Activated CD8-positive, alpha-beta memory T cell treated with anti-CD3 and anti-CD28 coated beads, Interleukin-2, amount 50 U/mL, for 4 hours (primary cell): ENCODE results near the gene GAPVD1.
"Not testable (repeated sequence)": the region's sequence is repeated elsewhere in the genome, so short reads cannot be mapped to it uniquely, and the experiment has no call there.

ENCODE experiments used
- DNase-seq: peaks from one replicate; pipeline ENCODE4 v3.0.0-alpha.2; 2020

GAPVD1 gene, protein sequence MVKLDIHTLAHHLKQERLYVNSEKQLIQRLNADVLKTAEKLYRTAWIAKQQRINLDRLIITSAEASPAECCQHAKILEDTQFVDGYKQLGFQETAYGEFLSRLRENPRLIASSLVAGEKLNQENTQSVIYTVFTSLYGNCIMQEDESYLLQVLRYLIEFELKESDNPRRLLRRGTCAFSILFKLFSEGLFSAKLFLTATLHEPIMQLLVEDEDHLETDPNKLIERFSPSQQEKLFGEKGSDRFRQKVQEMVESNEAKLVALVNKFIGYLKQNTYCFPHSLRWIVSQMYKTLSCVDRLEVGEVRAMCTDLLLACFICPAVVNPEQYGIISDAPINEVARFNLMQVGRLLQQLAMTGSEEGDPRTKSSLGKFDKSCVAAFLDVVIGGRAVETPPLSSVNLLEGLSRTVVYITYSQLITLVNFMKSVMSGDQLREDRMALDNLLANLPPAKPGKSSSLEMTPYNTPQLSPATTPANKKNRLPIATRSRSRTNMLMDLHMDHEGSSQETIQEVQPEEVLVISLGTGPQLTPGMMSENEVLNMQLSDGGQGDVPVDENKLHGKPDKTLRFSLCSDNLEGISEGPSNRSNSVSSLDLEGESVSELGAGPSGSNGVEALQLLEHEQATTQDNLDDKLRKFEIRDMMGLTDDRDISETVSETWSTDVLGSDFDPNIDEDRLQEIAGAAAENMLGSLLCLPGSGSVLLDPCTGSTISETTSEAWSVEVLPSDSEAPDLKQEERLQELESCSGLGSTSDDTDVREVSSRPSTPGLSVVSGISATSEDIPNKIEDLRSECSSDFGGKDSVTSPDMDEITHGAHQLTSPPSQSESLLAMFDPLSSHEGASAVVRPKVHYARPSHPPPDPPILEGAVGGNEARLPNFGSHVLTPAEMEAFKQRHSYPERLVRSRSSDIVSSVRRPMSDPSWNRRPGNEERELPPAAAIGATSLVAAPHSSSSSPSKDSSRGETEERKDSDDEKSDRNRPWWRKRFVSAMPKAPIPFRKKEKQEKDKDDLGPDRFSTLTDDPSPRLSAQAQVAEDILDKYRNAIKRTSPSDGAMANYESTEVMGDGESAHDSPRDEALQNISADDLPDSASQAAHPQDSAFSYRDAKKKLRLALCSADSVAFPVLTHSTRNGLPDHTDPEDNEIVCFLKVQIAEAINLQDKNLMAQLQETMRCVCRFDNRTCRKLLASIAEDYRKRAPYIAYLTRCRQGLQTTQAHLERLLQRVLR (N-terminal part only)

DNA sequence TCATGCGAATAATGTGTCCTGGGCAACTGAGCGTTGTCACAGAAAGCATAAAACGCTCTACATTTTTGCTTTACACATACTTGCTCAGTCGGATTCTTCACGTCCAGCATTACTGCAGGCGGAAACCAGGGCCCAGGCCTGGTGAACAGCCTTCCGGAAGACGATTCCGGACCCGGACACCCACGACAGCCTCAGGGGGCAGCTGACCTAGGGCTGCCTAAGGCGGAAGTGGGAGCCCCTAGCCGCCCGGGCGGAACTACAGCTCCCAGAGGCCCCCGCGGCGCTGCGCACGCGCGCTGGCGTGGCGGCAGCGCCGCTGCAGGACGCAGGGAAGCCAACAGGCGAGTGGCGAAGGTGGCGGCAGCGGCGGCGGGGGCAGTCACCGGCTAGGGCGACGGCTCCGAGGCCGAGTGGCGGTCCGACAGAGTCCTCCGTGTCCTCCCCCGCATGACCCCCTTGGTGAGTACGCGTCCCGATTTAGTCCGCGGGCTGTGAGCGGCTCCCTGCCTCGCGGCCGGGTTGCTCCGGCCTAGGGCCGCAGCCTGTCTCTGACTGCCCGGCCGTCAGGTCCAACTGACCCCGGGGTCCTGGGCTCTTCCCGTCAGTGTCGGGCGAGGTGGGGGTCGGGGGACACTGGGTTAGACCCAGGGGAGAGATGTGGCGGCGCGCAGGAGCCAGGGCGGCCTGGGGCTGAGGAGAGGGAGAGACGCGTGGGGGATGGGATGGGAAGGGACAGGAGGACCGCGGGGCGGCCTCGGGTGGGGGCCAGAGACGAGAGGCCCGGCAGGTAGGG is at the start of gene GAPVD1:
TSS of gene GAPVD1 (plus strand) at position 326 of the 793 bp plus-strand sequence. CDS start 37,096 bp downstream, outside the sequence.
- DNase-seq, result peak; percentile 87

DNA sequence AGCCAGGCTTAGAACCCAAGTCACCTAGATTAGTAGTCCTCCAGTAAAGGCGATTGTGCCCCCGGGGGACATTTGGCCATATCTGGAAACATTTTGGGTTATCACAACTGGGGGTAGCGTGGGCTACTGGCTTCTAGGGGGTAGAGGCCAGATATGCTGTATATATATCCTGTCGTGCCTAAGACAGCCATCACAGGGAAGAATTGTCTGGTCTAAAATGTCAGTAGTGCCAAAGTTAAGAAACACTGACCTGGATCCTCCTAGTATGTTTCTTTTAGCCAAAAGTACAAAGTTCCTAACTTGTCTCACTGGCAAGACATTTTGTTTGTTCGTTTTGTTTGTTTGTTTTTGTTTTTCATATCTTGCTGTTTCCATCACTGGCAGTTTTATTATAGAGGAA is 47.4 kb upstream of the GAPVD1 start:
- no peak for DNase-seq

DNA sequence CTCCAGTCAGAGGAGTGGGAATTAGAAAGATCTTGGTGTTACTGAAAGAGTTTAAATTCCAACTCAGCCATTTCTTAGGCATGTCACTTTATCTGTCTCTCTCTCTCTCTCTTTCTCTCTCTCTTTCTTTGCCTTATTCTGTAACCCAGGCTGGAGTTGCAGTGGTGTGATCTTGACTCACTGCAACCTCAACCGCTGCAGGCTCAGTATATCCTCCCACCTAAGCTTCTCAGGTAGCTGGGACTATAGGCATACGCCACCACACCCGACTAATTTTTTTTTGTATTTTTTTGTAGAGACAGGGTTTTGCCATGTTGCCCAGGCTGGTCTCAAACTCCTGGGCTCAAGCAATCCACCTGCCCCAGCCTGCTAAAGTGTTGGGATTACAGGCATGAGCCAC is 43.0 kb upstream of the GAPVD1 start:
- DNase-seq, result no peak

DNA sequence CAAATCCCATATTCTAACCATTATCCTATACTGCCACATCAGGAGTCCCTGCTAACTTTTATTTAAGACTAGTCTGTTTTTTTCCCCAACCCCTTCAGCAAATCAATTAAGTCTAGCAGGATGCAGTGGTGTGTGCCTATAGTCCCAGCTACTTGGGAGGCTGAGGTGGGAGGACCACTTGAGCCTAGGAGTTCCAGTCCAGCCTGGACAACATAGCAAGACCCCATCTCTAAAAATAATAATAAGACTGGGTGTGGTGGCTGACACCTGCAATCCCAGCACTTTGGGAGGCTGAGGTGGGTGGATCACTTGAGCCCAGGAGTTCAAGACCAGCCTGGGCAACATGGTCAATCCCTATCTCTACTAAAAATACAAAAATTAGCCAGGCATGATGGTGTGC is 36.8 kb upstream of the GAPVD1 start:
- DNase-seq, result not testable (repeated sequence)

DNA sequence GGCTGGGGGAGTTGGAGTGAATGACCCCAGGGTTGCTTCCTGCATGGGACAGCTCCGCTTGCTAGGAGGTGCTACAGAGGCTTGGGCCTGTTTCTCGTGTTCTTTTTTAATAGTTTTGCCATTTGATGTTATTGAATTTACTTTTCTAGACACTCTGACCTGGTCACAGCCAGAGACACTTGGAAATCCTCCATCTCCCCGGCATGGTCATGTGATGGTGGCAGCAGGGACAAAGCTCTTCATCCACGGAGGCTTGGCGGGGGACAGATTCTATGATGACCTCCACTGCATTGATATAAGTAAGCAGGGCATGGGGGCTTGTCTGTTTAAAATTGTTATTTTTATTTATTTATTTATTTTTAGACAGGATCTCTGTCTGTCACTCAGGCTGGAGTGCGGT is 33.9 kb upstream of the GAPVD1 start:
- no peak for DNase-seq

DNA sequence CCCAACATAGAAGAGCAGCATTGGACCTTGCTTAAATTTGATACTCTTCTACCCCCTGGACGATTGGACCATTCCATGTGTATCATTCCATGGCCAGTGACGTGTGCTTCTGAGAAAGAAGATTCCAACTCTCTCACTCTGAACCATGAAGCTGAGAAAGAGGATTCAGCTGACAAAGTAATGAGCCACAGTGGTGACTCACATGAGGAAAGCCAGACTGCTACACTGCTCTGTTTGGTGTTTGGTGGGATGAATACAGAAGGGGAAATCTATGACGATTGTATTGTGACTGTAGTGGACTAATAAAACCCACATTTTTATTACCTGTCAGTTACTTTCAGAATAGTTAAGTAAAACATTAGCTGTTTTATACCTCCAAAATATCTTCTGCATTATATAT is 27.9 kb upstream of the GAPVD1 start:
- DNase-seq, result no peak

DNA sequence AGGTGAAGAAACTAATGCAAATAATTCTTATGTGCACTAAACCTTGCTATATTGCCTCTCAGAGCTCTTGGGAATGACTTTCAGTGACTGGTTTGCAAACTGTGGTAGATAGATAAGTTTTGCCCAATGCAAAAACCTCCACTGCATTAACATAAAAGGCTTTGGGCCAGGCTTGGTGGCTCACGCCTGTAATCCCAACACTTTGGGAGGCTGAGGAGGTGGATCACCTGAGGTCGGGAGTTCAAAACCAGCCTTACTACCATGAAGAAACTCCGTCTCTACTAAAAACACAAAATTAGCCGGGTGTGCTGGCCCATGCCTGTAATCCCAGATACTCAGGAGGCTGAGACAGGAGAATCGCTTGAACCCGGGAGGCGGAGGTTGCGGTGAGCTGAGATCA is 27.5 kb upstream of the GAPVD1 start:
- not testable (repeated sequence) for DNase-seq

DNA sequence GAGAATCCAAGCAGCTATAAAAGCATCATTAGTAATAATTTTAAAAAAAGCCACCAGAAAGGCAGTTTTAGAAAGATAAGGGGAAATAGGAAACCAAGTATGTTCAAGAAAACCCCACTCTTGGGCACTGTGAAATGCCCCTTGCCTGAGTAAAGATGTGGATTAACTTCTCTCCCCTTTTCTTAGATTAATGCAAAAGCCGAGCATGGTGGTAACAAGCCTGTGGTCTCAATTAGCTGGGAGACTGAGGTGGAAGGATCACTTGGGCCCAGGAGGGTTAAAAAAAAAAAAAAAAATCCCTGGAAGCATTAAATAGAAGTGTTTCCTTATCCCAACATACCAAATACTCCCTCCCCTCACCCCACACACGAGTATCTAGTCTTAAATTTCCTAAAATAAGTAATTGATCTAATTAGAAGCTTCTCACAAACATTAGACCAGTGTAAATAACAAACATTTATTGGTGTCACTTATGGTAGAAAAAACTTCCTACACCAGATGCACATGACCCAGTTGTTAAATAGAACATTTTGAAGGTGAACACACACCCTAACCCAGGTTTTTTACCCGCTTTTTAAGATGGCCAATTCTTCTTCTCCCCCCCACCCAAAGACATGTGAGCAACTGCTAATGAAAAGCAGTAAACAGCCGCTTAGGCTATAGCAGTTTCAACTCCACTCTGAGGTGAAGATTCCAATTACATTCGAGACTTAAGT is 25.7 kb upstream of the GAPVD1 start:
- DNase-seq, result no peak

DNA sequence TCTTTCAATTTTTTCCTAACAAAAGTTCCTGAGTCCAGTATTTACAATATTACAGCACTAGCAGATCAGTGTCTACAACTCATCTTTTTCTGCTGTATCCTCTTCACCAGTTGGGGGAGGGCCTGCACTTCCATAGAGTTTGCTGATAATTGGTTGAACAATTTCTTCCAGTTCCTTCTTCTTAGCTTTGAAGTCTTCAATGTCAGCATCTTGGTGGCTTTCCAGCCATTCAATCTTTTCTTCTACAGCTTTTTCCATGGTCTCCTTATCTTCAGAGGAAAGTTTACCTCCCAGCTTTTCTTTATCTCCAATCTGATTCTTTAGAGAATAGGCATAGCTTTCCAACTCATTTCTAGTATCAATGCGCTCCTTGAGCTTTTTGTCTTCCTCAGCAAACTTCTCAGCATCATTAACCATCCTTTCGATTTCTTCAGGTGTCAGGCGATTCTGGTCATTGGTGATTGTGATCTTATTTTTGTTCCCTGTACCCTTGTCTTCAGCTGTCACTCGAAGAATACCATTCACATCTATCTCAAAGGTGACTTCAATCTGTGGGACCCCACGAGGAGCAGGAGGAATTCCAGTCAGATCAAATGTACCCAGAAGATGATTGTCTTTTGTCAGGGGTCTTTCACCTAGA is 25.0 kb upstream of the GAPVD1 start:
- not testable (repeated sequence) for DNase-seq

DNA sequence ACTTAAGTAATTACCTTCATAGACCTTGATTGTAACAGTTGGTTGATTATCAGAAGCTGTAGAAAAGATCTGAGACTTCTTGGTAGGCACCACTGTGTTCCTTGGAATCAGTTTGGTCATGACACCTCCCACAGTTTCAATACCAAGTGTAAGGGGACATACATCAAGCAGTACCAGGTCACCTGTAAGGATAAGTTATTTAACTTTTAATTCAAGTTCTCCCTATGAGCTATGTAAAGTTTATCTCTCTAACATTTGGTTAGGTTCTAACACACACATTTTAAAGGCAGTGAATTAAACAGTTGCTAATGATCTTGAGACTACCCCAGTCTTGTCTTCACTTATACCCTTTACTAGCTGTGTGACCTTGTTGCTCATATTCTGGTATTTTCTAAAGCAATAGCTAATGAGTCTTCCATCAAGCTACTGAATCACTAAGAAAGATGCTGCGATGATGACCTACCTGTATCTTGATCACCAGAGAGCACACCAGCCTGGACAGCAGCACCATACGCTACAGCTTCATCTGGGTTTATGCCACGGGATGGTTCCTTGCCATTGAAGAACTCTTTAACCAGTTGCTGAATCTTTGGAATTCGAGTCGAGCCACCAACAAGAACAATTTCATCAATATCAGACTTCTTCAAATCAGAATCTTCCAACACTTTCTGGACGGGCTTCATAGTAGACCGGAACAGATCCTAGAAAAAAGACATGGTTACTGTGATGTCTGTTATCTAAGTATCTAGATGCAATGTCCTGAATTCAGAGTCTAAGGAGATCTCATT is 23.3 kb upstream of the GAPVD1 start:
- DNase-seq, result no peak

DNA sequence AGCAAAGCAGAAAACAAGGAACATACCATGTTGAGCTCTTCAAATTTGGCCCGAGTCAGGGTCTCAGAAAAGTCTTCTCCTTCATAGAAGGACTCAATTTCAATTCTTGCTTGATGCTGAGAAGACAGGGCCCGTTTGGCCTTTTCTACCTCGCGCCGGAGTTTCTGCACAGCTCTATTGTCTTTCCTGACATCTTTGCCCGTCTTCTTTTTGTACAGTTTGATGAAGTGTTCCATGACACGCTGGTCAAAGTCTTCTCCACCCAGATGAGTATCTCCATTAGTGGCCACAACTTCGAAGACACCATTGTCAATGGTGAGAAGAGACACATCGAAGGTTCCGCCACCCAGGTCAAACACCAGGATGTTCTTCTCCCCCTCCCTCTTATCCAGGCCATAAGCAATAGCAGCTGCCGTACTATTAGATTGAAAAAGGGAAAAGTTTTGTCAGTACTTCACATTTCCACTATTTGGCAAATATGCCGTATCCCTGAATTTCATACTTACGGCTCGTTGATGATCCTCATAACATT is 22.6 kb upstream of the GAPVD1 start:
- DNase-seq, result no peak

DNA sequence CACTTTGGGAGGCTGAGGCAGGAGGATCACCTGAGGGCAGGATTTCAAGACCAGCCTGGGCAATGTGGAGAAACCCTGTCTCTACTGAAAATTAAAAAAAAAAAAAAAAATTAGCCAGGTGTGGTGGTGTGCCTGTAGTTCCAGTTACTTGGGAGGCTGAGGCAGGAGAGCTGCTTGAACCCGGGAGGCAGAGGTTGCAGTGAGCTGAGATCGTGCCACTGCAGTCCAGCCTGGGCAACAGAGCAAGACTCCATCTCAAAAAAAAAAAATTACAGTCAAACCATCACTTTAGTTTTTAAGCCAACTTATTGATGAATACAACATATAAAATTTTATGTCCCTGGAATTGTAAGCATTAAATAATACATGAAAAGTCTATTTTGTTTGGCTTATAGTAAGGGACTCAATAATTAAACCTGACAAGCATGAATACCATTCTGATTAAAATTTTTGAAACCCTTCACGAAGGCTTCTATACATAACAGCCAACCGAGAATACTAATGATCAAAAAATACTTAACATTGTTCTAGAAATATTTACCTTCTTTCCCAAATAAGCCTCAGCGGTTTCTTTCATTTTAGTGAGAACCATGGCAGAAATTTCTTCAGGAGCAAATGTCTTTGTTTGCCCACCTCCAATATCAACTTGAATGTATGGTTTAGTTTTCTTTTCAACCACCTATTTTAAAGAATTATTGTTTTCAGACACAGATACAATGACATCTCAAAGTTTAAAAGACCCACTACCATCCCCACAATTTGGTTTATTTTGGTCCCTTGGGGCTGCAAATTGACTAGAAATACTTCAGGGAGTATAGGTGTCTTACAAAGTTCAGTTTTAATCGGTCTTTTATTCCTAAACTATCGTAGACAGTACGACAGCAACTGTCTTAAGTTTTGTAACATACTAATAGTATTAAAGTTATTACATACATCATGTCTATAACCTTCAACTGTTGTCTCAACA is 21.7 kb upstream of the GAPVD1 start:
- no peak for DNase-seq

DNA sequence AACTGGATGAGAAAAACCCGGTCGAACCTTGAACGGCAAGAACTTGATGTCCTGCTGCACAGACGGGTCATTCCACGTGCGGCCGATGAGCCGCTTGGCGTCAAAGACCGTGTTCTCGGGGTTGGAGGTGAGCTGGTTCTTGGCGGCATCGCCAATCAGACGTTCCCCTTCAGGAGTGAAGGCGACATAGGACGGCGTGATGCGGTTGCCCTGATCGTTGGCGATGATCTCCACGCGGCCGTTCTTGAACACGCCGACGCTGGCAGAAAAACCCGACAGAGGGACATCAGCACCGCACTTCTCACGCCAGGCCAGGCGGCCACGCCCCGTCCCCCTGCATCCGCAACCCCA is 21.0 kb upstream of the GAPVD1 start:
- no peak for DNase-seq

DNA sequence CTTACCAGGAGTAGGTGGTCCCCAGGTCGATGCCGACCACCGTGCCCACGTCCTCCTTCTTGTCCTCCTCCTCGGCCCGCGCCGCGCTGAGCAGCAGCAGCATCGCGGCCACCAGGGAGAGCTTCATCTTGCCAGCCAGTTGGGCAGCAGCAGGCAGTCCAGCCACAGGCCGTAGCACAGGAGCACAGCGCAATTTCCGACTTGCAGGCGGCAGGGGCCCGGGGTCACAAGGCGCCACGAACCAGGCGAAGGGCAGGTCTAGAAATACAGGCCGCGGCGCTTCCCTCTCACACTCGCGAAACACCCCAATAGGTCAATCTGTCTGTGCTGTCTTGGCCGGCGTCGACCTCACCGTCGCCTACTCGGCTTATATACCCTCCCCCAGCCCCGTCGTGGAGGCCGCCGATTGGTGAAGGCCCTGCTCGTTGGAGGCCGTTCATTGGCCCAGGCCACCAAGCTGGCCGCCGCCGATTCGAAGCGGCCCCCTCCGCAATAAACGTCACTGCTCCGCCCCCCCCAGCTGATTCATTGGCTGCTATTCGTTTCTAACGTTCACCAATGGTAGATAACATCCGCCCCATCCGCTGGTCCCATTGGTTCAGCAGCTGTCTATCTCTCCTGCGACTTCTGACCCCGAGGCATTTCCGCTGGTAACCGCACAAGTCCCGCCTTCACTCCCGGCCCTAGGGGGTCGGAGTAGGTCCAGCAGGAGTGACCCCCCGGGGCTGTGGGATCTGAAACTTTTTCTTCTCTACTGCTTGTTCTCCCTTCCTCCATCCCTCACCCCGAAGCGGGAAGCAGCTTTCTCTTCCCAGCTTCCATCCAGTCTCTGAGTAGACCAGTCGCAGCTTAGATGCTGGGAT is 20.4 kb upstream of the GAPVD1 start, which contains the start of gene HSPA5:
TSS of gene HSPA5 (minus strand) at position 344 of the 863 bp plus-strand sequence. CDS start at position 127, 217 bp downstream.
- peak; percentile 100 for DNase-seq

DNA sequence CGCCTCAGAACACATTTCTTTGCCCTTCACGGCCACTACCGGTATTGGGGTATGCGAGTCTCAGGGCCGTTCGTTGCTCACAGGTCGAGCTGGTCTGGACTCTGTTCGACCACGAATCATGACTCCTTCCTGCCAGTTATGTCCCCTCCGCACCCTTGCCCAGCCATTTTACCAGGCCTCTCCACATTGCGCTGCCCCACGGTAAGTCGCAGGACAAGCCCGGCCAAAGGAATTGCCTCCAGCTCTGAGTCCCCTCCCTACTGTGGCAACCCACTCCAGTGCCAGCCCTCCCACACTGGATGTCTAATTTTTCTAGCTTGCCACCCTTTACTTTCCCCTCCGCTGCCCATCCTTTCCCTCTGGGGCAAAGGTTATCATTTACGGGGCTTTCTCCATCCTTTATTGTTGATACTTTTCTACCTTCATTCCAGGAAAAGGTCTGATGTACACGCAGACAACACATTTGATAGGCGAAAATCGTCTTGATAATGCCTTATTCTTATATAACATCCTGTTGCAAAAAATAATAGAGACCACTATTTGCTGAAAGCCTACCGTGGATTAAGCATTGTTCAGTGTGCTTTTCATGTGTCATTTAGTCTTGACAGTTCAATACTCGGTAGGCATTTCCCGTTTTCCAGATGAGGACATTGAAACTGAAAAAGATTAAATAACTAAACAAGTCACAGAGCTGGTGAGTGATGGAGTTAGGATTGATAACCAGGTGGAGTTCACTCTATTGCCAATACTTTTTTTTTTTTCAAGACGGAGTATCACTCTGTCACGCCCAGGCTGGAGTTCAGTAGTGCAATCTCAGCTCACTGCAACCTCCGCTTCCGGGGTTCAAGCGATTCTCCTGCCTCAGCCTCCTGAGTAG is 19.5 kb upstream of the GAPVD1 start:
- peak; percentile 22 for DNase-seq

DNA sequence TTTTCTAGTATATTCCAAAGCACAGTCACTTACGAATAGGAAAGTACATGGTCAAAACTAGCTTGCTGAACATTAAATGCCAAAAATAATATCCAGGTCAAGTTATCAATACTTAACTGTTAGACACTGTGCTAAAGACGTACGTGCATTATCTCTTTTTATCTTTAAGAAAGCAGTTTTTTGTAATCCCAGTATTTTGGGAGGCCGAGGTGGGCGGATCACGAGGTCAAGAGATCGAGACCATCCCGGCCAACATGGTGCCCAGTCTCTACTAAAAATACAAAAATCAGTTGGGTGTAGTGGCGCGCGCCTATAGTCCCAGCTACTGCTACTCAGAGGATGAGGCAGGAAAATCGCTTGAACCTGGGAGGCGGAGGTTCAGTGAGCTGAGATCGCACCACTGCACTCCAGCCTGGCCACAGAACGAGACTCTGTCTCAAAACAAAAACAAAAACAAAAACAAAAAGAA is 17.8 kb upstream of the GAPVD1 start:
- no peak for DNase-seq

DNA sequence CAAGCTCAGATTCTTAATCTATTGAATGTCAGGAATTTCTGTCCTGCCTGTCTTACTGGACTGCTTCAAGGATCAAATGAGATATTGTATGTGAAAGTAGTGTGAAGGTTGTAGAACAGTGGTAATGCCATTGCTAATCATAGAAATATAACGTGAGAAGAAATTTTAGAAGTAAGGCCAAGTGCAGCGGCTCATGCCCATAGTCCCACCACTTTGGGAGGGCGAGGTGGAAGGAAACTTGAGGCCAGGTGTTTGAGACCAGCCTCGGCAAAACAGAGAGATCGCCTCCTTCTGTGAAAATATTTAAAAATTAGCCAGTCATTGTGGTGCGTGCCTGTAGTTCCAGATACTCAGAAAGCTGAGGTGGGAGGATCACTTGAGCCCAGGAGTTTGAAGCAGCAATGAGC is 15.4 kb upstream of the GAPVD1 start:
- no peak for DNase-seq
